Measurements from ENCODE around the gene TTC28. TPM values are rescaled to one million over a fixed set of nuclear protein-coding genes. Genes with fewer than 3 reads are reported as not detected.

TTC28 gene
- polyA plus RNA-seq, 1 donor from 2014 or later: 14.8 TPM

GRCh38 chr22:28019360-28019759 is 660.3 kb downstream of the TTC28 start:
- no peak overlapping the region for H2AFZ ChIP-seq (ENCODE audit: low read depth, low read length)
- no peaks in the 10 kb centered on the region for H3K9me3 ChIP-seq (ENCODE audit: low read length)
- no peaks in the 10 kb centered on the region for H3K9me2 ChIP-seq (ENCODE audit: insufficient read depth, low read length)
- H3K27me3 ChIP-seq (ENCODE audit: insufficient read depth, low read depth, low read length): no peaks in the 10 kb centered on the region
- H3K4me2 ChIP-seq (ENCODE audit: low read length): no peak overlapping the region
- H3K4me3 ChIP-seq (ENCODE audit: low read length): no peak overlapping the region
- no peaks in the 10 kb centered on the region for H4K20me1 ChIP-seq (ENCODE audit: insufficient read depth)
- no peak overlapping the region for H3K27ac ChIP-seq (ENCODE audit: low read length)
- H3F3A ChIP-seq (ENCODE audit: insufficient read depth, low read length, poor library complexity, severe bottlenecking): peaks cover 9% of the 10 kb centered on the region
- H3K79me2 ChIP-seq (replicated peaks; ENCODE audit: insufficient read depth, low read length): no peaks in the 10 kb centered on the region
- H3K9ac ChIP-seq (ENCODE audit: low read length): no peak overlapping the region
- no peaks in the 10 kb centered on the region for H3K36me3 ChIP-seq (ENCODE audit: insufficient read depth, low read length)
- no peak for TF ChIP-seq CTCF (IDR thresholded peaks at IDR 0.05; ENCODE audit: poor library complexity, severe bottlenecking)
- no peak for TF ChIP-seq RAD21 (conservative IDR thresholded peaks at IDR 0.05)
- no peak for TF ChIP-seq EZH2 (IDR thresholded peaks at IDR 0.05; ENCODE audit: borderline replicate concordance, insufficient read depth, low read length, poor library complexity, severe bottlenecking)
- no peak for TF ChIP-seq MXI1 (conservative IDR thresholded peaks at IDR 0.05; ENCODE audit: poor library complexity, severe bottlenecking)
- TF ChIP-seq REST (IDR thresholded peaks at IDR 0.05; ENCODE audit: borderline replicate concordance): no peak

GRCh38 chr22:28018461-28018927 is 661.1 kb downstream of the TTC28 start:
- H2AFZ ChIP-seq (ENCODE audit: low read depth, low read length): no peak overlapping the region
- no peak for TF ChIP-seq EP300 (conservative IDR thresholded peaks at IDR 0.05; ENCODE audit: poor library complexity, severe bottlenecking)
- TF ChIP-seq POLR2AphosphoS5 (IDR thresholded peaks at IDR 0.05): no peak
- TF ChIP-seq RAD21 (conservative IDR thresholded peaks at IDR 0.05): no peak
- TF ChIP-seq EZH2 (IDR thresholded peaks at IDR 0.05; ENCODE audit: borderline replicate concordance, insufficient read depth, low read length, poor library complexity, severe bottlenecking): no peak
- TF ChIP-seq SMC3 (conservative IDR thresholded peaks at IDR 0.05; ENCODE audit: poor library complexity): no peak
- no peak for TF ChIP-seq CTCF (IDR thresholded peaks at IDR 0.05; ENCODE audit: poor library complexity, severe bottlenecking)
- no peak for TF ChIP-seq TAF1 (IDR thresholded peaks at IDR 0.05; ENCODE audit: low read depth)
- no peak for TF ChIP-seq REST (IDR thresholded peaks at IDR 0.05; ENCODE audit: borderline replicate concordance)
- TF ChIP-seq MXI1 (conservative IDR thresholded peaks at IDR 0.05; ENCODE audit: poor library complexity, severe bottlenecking): no peak
- no peak overlapping the region for H3K27ac ChIP-seq (ENCODE audit: low read length)
- no peaks in the 10 kb centered on the region for H4K20me1 ChIP-seq (ENCODE audit: insufficient read depth)
- H3K4me2 ChIP-seq (ENCODE audit: low read length): no peak overlapping the region
- H3K9me2 ChIP-seq (ENCODE audit: insufficient read depth, low read length): no peaks in the 10 kb centered on the region
- no peaks in the 10 kb centered on the region for H3K36me3 ChIP-seq (ENCODE audit: insufficient read depth, low read length)
- no peak overlapping the region for H3K9ac ChIP-seq (ENCODE audit: low read length)
- H3K9me3 ChIP-seq (ENCODE audit: low read length): no peaks in the 10 kb centered on the region
- H3F3A ChIP-seq (ENCODE audit: insufficient read depth, low read length, poor library complexity, severe bottlenecking): peaks cover 9% of the 10 kb centered on the region
- H3K79me2 ChIP-seq (replicated peaks; ENCODE audit: insufficient read depth, low read length): no peaks in the 10 kb centered on the region
- H3K4me3 ChIP-seq (ENCODE audit: low read length): no peak overlapping the region
- no peaks in the 10 kb centered on the region for H3K27me3 ChIP-seq (ENCODE audit: insufficient read depth, low read depth, low read length)

All from neural cell (in vitro differentiated cells).